ENCODE measurements around the gene ITGA4.
A peak's percentile ranks its signal among the peaks of the same experiment; 100 is the strongest.

ITGA4 gene

GRCh38 chr2:181517685-181518301 lies 60.6 kb downstream of the ITGA4 start:
- DNase-seq: no peak

DNA sequence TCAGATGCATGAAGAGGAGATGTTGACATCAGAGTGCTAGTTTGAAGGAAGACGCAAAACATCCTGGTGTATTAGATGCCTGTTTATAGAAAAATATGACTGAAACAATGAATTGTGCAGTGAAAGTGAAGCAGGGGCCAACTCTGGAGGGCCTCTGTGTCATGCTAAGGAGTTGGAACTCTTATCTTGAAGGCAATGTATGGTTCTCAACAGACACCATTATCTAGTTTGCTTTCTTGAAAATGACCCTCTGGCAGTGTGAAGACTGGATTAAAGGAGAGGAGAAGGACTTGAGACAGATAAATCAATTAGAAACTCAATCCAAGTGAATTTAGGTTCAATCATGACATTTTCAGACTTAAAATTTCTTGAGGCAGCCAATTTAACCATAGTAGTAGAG lies 63.1 kb downstream of the ITGA4 start:
- DNase-seq: no peak

DNA sequence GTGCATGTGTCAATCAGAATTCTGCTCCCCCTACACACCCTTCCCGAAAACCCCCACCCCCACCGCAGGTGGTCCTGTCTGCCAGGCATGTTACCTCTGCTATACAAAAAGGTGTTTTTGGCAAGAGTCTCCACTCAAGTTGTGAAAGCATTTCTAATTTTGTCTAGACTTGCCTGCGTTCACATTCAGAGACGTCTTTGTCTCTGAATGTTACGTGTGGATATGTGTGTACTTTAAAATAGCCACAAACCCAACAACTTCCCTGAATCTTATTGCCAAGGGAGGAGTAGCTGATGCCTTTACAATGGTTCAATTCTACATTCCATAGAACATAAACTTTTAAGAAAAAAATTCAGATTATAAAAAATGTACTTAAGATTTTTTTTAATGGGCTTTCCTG lies 66.6 kb downstream of the ITGA4 start:
- DNase-seq: peak; percentile 23

GRCh38 chr2:181526014-181526413 lies 68.8 kb downstream of the ITGA4 start:
- no peak for DNase-seq

DNA sequence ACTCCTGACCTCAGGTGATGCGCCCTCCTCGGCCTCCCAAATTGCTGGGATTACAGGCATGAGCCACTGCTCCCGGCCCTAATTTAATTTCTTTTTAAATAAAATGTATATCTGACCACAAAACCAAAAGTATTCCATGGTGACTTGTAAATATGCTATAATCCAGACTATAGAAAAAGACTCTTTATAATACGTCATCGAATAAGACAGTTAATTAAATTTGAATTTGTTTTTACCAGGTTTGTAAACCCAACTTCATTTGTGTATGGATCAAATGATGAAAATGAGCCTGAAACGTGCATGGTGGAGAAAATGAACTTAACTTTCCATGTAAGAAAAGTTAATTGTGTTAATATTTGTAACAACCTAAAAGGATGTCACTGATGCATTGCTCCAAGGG lies 69.9 kb downstream of the ITGA4 start:
- no peak for DNase-seq

DNA sequence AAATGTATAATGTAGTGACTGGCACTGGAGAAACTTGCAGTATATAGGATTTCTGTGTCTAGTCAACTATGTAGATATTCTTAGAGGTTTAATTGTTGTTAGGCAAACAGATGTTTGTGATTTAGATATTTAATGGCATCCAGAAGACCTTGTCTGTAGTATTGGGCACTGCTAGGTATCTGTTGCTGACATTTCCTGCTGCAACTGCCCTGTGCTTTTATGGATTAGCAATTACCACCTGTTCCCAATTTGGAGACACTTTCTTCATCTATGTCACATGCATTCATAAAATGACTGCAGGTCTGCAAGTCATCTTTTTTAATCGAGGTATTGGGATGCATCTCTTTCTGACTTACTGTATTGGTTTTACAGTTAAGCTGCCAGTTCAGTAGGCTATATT lies 71.3 kb downstream of the ITGA4 start:
- DNase-seq: no peak

GRCh38 chr2:181536730-181537129 lies 79.5 kb downstream of the ITGA4 start:
- DNase-seq: no peak

- DNase-seq: no peak
Measured at GRCh38 chr2:181540421-181540820, 83.2 kb downstream of the ITGA4 start.

DNA sequence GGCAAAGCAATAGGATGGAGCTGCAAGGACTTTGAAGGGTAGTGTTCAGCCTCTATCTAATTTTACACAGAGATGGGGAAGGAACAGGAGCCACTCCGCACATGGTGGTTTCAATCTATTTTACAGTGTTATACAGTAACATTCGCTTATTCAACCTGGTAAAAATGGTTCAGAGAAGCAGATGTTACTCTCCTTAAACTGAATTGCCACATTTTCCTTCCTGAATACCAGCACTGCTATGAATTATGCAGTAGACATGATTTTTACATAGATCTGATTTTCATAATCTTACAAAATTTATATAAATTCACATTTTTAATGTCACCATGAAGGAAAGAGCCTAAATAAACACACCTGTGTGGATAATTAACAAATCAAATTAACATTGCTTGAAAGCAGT lies 85.0 kb downstream of the ITGA4 start:
- no peak for DNase-seq

DNA sequence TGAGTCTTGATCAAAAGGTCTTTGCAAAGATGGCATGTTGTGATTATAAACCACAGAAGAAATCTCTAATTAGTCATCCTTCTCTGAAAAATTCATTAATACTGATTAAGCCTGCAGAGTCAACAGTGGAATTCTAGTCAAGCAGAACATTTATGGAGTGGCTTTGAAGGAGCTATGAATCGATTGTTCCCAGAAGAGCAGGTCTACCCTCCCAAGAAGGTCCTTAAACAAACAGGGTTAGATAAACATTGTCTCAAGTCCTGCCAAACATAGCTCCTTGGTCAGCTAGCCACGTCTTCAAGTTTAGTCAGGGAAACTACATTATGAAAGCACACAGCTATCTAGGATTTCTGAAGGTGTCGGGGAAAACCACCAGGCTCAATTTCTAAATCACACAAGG lies 88.9 kb downstream of the ITGA4 start:
- no peak for DNase-seq

DNA sequence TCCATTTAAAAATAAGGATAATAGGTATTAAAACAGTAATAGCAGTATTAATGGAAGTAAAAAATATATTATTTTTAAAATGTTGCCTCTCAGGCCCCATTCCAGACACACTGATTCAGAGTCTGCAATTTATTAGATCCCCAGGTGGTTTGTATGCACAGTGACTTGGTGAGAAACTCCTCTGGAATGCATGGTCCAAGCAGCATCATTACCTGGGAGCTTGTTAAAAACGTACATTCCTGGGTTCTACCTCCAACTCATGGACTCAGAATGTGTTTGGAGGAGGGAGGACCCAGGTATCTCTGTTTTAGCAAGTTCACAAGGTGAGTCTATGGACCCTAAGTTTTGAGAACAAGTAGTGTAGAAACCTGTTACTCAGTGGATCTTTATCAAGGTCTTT lies 95.6 kb downstream of the ITGA4 start:
- DNase-seq: no peak

DNA sequence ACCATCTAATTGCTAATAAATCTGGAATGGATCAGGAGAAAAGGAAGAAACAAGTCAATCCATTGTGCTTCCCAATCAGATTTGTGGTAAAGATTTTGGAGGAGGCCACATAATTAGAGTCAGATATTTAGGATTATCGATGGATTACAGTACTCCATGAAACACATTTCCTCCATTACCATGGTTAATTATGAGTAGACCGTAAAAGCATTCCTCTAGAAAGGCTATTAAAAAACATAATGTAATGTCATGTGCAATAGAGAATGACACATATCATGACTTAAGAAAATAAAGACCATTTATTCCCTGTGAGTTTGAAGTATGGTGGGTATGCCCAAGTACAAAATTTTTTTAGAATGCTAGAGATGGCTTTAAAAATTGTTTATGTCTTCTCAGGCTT lies 96.1 kb downstream of the ITGA4 start:
- DNase-seq: no peak

DNA sequence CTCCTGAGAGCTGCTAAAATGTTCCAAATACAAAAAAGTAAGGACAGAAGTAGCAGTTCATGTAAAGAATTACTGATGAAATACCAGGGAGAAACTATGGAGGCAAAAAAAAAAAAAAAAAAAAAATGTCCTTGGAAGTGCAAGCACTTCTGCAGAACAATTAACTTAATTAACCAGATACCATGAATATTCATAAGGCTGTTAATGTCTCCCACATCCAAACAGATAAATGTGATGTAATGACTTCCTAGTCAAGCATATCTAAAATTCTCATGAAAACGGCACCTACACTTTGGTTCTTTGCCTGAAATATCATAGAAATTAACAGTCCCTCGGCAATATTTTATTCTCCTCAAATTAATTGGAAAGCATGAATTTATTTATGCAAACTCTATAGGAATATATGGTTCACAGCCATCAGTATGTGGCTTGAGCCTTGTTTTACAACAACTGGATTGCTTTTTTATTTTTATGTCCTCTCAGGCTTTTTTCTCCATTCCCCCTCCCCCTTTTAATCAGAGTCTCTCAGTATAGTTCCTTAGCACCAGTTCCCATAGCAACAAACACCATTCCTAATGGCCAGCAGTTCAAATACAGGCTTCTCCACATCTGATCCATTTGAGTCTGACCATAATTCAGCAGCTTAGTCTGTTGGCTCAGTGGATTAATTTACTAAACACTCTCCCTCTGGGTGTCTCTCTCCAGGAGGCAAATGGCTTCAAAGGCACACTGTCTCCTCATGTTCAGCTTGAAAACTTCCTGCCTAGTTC lies 97.1 kb downstream of the ITGA4 start:
- DNase-seq: peak; percentile 11

DNA sequence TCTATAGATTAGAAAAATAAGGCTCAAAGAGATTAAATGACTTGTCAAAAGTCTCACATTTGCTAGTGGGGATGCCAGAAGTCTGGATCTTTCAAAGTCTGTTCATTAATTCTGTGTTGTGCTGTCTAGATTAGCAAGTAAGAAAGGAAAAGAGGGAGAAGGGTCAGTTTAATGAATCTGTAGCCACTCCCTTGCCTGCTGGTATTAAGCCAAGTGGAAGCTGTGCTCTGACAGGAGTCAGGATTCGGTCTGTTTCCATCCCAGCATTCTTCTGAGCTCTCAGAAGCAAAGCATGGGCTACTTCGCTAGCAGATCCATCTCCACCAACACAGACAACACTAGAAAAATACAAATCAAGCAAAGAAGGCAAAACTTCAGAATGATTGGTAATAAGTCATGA lies 101.2 kb downstream of the ITGA4 start:
- no peak for DNase-seq

- no peak for DNase-seq
Measured at GRCh38 chr2:181563101-181563692, 106.0 kb downstream of the ITGA4 start.

- no peak for DNase-seq
Measured at GRCh38 chr2:181566334-181567032, 109.3 kb downstream of the ITGA4 start.

DNA sequence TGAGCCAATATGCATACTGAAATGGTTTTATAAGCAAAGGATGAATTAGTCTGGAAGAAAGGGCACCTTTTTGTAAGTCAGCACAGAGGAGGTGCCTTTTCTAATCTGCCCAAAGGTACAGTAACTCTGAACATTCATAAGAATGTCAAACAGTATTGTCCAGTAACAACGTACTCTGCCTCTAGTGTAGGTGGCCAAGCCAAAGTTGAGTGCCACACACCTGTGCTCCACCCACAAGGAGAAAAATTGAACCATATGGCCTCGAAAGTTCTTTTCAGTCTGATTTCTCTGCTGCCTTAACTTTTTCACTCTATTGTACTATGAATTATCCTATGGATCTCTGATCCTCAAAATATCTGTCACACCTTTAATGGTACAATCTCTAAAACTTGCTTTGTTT lies 112.9 kb downstream of the ITGA4 start:
- DNase-seq: no peak

DNA sequence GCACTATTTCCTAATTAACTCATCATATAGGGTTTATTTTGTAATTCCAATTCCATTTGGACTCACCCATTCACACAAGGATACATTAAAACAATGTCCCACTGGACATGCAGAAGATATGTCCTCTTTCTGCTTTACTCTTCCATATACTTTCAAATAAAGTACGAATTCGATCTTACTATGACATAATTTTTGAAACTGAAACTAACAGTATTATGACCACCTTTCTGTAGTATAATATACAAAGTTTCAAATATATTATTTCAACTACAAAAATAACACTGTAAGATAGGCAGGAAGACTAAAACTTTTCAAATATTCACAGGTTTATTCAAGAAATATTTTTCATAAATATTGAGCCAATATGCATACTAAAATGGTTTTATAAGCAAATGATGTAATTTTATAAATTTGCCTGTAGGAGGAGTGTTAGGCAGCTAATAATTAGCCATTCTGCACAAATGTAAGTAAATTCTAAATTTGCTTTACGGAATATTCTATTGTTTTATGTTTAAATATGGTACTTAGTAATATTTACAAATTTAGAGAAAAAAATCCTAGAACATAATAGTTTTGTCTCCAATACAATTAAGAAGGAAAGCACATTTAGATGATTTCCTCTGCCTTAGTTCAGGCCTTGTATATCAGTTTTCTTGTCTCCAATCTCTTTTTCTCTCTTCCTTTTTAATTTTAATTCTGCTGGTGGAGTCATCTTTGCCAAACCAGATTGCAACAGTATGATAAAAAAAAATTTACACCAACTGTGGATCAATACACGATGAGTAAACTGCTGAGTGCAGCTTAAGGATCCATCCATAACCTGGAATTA lies 113.9 kb downstream of the ITGA4 start:
- DNase-seq: no peak

DNA sequence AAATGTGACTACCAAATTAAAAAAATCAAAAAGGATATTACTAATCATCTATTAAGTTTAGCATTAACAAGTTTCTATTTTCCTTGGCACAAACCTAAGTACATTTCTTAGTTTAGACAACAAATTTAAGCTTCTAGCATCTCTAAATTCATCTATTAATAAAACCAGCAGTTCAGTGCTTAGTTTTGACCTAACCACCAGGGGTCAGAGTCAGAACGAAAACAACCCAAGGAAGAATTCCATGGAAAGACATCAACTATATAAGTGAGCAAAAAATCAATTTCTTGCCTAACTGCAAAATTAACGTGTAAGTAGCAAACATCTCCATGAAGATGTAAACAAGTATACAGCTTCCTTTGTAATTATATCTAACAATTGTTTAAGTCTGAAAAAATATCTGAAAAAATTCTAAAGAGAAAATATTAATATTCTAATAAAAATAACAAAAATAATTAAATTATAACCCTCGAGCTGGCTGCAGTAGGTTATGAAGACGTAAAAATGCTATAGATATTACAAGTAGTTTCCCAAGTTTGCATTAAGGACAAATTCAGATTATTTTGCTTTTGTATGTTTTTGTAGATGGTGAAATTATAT lies 116.1 kb downstream of the ITGA4 start:
- DNase-seq: peak; percentile 54

DNA sequence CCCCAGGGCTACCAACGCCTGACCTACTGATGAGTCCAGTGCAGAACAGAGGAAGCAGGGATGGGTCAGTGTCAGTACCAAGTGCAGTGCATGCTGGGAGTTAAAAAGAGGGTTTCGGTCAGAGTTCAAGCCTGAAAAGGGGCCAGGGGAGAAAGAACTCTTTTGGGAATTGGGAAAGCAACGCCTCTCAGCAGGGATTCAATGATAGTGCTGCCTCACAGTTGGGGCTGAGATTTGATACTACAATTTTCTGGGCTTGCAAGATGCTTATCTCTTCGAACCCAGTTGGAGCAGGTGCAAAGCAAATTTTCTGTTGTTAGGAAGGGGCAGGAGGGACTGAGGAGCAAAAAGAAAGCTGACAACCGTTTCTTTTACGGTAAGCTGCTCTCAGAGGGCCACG lies 117.1 kb downstream of the ITGA4 start:
- DNase-seq: peak; percentile 80

GRCh38 chr2:181575024-181575649 lies 118.0 kb downstream of the ITGA4 start:
- DNase-seq: no peak

DNA sequence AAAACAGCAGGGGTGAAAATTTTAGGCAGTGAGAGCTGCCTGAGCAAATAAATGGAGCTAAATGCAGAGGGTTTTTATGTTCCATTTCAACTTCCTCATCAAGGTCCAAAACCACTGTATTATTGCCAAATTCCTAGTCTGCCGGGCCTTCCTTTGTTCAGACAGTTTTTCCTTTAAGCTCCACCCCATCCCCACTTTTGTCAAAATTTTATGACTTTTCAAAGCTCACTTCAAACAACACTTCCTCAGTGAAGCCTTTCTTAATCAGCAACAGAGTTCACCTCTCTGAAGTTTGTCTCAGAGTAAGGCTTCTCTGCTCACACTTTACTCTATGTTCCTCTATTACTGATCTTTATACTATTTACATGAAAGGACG lies 118.5 kb downstream of the ITGA4 start:
- peak; percentile 7 for DNase-seq

All from NCI-H345 (cell line).